Stimulated activated CD4-positive, alpha-beta T cell treated with anti-CD3 and anti-CD28 coated beads, Interleukin-15, amount 100 ng/mL, for 24 hours (primary cell): ENCODE results near the gene DNAJC4.
A peak's percentile ranks its signal among the peaks of the same experiment; 100 is the strongest.

Experiments used
- DNase-seq: peaks from one replicate; pipeline ENCODE4 v3.0.0-alpha.2; 2020

The DNAJC4 gene

GRCh38 chr11:64230171-64230984 lies at the start of gene DNAJC4:
Gene DNAJC4 (plus strand): TSS chr11:64230548. CDS start chr11:64230855, 307 bp downstream.
- DNase-seq = peak; percentile 95

GRCh38 chr11:64180891-64181290 lies 49.5 kb upstream of the DNAJC4 start:
- no peak for DNase-seq

GRCh38 chr11:64181506-64182411 lies 48.6 kb upstream of the DNAJC4 start:
- peak; percentile 70 for DNase-seq

- no peak for DNase-seq
These were observed 46.5 kb upstream of the DNAJC4 start for GRCh38 chr11:64183890-64184289.

GRCh38 chr11:64185175-64185692 lies 45.1 kb upstream of the DNAJC4 start:
- no peak for DNase-seq

- peak; percentile 98 for DNase-seq
These were observed 44.5 kb upstream of the DNAJC4 start, which contains the start of gene STIP1 for GRCh38 chr11:64185693-64186491. Gene STIP1 (plus strand): TSS chr11:64186171. CDS start chr11:64186262, 91 bp downstream.

- DNase-seq = peak; percentile 59
These were observed 43.7 kb upstream of the DNAJC4 start for GRCh38 chr11:64186492-64187165.

GRCh38 chr11:64192434-64192833 lies 37.9 kb upstream of the DNAJC4 start:
- no peak for DNase-seq

- no peak for DNase-seq
These were observed 33.7 kb upstream of the DNAJC4 start for GRCh38 chr11:64196626-64197025.

GRCh38 chr11:64198511-64198910 lies 31.8 kb upstream of the DNAJC4 start:
- DNase-seq = no peak

- DNase-seq = no peak
These were observed 28.8 kb upstream of the DNAJC4 start for GRCh38 chr11:64201543-64201942.

- DNase-seq = no peak
These were observed 27.4 kb upstream of the DNAJC4 start for GRCh38 chr11:64202992-64203391.

- no peak for DNase-seq
These were observed 26.8 kb upstream of the DNAJC4 start for GRCh38 chr11:64203421-64204079.

GRCh38 chr11:64204080-64204440 lies 26.3 kb upstream of the DNAJC4 start:
- no peak for DNase-seq

- peak; percentile 80 for DNase-seq
These were observed 25.8 kb upstream of the DNAJC4 start for GRCh38 chr11:64204464-64204989.

- peak; percentile 92 for DNase-seq
These were observed 23.7 kb upstream of the DNAJC4 start, which contains the start of gene FERMT3 for GRCh38 chr11:64206457-64207255. Gene FERMT3 (plus strand): TSS chr11:64206721. CDS start chr11:64207365, 644 bp downstream.

- peak; percentile 90 for DNase-seq
These were observed 22.9 kb upstream of the DNAJC4 start for GRCh38 chr11:64207256-64208085.

- DNase-seq = no peak
These were observed 22.1 kb upstream of the DNAJC4 start for GRCh38 chr11:64208086-64208795.
